LNCaP clone FGC (cell line): Measurements from ENCODE around the gene GPR22.

Experiments used
- DNase-seq: peaks from one replicate; pipeline ENCODE4 v3.0.0-alpha.2; 2011; ENCODE audit warnings: low read depth
- H3K4me3 ChIP-seq: 2 replicates; pipeline ENCODE4 v1.5.1; 2011; ENCODE audit warnings: mild to moderate bottlenecking, low read depth, low read length, control low read depth
- CTCF ChIP-seq: IDR thresholded peaks from 2 replicates; pipeline ENCODE4 v1.5.1; 2012; ENCODE audit warnings: mild to moderate bottlenecking; ENCODE audit not compliant: control insufficient read depth, insufficient read depth; ENCODE audit errors: extremely low read depth

Gene GPR22

GRCh38 chr7:107463139-107464078 is 6.4 kb upstream of the GPR22 start:
- H3K4me3 ChIP-seq: no peak overlapping the region
- DNase-seq: peak; percentile 41
- TF ChIP-seq CTCF: peak; percentile 96

GRCh38 chr7:107464666-107465226 is 5.1 kb upstream of the GPR22 start:
- no peak overlapping the region for H3K4me3 ChIP-seq
- DNase-seq: no peak
- TF ChIP-seq CTCF: no peak

DNA sequence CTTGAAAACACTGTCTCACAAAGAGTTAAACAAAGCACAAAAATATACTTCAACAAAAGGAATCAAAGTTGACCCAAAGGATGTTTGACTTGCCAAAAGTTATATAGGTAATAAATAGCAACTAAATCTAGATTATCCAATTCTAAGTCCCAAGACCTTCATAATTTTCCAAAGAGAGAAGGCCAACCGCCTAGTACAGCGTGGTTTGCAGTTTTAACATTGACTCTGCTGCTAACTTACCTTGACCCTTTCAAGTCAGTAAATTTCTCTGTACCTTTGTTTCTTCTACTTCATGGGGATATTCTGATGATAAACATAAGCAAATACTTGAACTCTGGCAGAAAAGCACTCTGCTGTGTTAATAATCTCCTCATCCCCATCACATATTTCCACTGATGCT is 1.9 kb upstream of the GPR22 start:
- TF ChIP-seq CTCF: no peak
- DNase-seq: no peak
- H3K4me3 ChIP-seq: no peak overlapping the region

DNA sequence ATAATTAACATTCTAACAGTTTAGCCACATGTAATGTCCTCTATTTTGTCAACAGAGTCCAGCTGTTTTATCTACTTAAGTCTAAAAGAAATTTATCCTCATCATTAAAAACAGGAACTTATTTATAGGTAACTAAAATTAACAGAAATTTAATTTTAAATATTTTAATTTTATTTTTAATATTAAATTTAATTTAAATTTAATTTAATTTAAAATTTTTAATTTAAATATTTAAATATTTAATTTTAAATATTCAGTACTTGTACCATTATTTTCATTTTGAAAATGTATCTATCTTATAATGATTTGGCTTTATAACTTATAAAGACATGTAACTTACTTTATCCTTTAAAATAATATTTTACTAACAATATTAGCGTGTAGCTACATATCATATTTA is 1.0 kb upstream of the GPR22 start:
- H3K4me3 ChIP-seq: no peak overlapping the region
- no peak for DNase-seq
- TF ChIP-seq CTCF: no peak

GRCh38 chr7:107471292-107472070 is 1.6 kb downstream of the GPR22 start:
- H3K4me3 ChIP-seq: no peak overlapping the region
- TF ChIP-seq CTCF: no peak
- no peak for DNase-seq

- no peak overlapping the region for H3K4me3 ChIP-seq
- TF ChIP-seq CTCF: no peak
- no peak for DNase-seq
Observed at GRCh38 chr7:107472116-107472515, 2.3 kb downstream of the GPR22 start.
